K562 (cell line): ENCODE results near the gene PIP4K2A.

Source experiments
- CTCF ChIP-seq, 3 experiments: IDR thresholded peaks in 2 of 3; conservative IDR thresholded peaks in 1 of 3; 2 replicates each; pipeline ENCODE4 v1.5.1; 2011 to 2012; ENCODE audit warnings: low read length in 3 of 3, mild to moderate bottlenecking in 3 of 3, control low read depth in 2 of 3, improper control_type of control experiment in 1 of 3, inconsistent platforms in 1 of 3, low read depth in 1 of 3, mixed read lengths in 1 of 3, moderate library complexity in 1 of 3; ENCODE audit not compliant: insufficient read depth in 2 of 3
- JUND ChIP-seq, 2 experiments: IDR thresholded peaks; 2 replicates in 1 of 2; 3 replicates in 1 of 2; pipeline ENCODE4 v1.6.1; 2011; ENCODE audit warnings: borderline replicate concordance in 2 of 2, low read depth in 2 of 2, low read length in 2 of 2, improper control_type of control experiment in 1 of 2, missing biosample characterization in 1 of 2, missing genetic modification characterization in 1 of 2, missing genetic modification reagents in 1 of 2

- TF ChIP-seq CTCF (IDR thresholded peaks at IDR 0.05 in 2 of 3, conservative IDR thresholded peaks at IDR 0.05 in 1 of 3; ENCODE audit: insufficient read depth in 2 of 3, low read depth in 1 of 3, low read length in 3 of 3) (no peak), JUND (IDR thresholded peaks at IDR 0.05; ENCODE audit: borderline replicate concordance, low read depth, low read length) (no peak), JUND (tag; IDR thresholded peaks at IDR 0.05; ENCODE audit: borderline replicate concordance, low read depth, low read length) (no peak)
Measured at GRCh38 chr10:22742678-22743077, 28.3 kb upstream of the PIP4K2A start.
